GM12874 (cell line): ENCODE measurements around the gene ZDHHC14.

Experiments used
- CTCF ChIP-seq: IDR thresholded peaks from 2 replicates; pipeline ENCODE4 v1.5.1; 2011; ENCODE audit warnings: low read depth, mild to moderate bottlenecking, control low read depth, low read length, moderate library complexity; ENCODE audit not compliant: insufficient read depth

Gene ZDHHC14

GRCh38 chr6:157503018-157503747 is 122.2 kb downstream of the ZDHHC14 start:
- TF ChIP-seq CTCF = no peak

- no peak for TF ChIP-seq CTCF
Observed at GRCh38 chr6:157505912-157506491, 125.0 kb downstream of the ZDHHC14 start.

- no peak for TF ChIP-seq CTCF
Observed at GRCh38 chr6:157510323-157511188, 129.6 kb downstream of the ZDHHC14 start.

- TF ChIP-seq CTCF = no peak
Observed at GRCh38 chr6:157511682-157512381, 130.8 kb downstream of the ZDHHC14 start.

GRCh38 chr6:157512382-157512682 is 131.3 kb downstream of the ZDHHC14 start:
- TF ChIP-seq CTCF = no peak

- TF ChIP-seq CTCF = no peak
Observed at GRCh38 chr6:157513004-157513603, 132.1 kb downstream of the ZDHHC14 start.
